GM10266 (cell line): ENCODE measurements around the gene JAKMIP3.

Experiments used
- DNase-seq: peaks from one replicate; pipeline ENCODE4 v3.0.0; 2012; ENCODE audit errors: extremely low spot score
- CTCF ChIP-seq: IDR thresholded peaks from 2 replicates; pipeline ENCODE4 v1.5.1; 2012; ENCODE audit warnings: mild to moderate bottlenecking, low read depth; ENCODE audit not compliant: control insufficient read depth, insufficient read depth; ENCODE audit errors: missing control alignments

The JAKMIP3 gene

GRCh38 chr10:132094581-132095234, 29.0 kb downstream of the JAKMIP3 start:
- DNase-seq: no peak
- no peak for TF ChIP-seq CTCF

DNA sequence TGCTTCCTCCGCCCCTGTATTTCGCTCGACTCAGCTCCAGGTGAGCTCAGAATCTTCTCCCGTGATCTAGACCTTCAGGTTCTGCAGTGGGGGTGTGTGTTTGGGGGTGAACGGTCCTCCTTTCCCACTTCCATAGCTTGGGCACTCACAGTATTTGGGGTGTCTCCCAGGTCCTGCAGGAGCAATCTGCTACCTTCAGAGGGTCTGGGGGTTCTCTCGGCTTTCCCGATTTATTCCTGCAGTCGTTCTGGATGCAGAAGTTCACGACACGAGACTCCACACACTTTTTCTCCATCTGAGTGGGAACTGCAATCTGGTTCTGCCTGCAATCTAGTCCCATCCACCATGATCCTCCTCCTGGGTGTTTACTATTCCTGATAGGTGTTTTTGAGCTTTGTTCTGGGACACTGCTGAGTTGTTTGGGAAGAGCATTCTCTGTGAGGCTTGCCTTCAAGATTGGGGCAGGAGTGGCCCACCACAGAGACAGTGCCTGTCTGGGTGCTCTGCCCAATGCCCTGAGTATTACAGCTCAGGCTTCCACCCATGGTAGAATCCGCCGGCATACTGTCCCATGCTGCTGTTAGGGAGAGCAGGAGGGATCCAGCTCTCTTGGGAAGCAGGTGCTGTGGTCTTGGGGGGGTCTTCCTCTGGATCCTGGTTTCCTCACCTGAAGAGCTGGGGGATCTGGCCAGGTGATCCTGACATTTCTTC, 29.8 kb downstream of the JAKMIP3 start:
- no peak for TF ChIP-seq CTCF
- no peak for DNase-seq

DNA sequence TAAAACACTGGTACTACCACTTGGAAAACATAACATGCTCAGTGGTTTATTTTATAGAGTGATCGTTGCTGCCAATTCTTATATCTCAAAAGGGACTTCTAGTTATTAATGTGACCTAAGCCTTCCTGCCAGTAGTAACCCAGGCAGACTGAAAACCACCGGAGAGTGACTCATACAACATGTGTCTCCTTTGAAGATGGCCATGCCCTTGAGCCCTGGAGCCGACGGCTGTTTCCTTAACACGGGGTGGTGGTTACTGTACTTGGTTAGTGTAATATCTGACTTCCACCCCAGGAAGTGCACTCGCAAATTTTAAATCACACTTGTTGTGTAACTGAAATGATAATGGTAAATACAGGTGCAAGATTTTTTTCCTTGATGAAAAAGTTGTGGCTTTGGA, 30.5 kb downstream of the JAKMIP3 start:
- DNase-seq: no peak
- no peak for TF ChIP-seq CTCF

DNA sequence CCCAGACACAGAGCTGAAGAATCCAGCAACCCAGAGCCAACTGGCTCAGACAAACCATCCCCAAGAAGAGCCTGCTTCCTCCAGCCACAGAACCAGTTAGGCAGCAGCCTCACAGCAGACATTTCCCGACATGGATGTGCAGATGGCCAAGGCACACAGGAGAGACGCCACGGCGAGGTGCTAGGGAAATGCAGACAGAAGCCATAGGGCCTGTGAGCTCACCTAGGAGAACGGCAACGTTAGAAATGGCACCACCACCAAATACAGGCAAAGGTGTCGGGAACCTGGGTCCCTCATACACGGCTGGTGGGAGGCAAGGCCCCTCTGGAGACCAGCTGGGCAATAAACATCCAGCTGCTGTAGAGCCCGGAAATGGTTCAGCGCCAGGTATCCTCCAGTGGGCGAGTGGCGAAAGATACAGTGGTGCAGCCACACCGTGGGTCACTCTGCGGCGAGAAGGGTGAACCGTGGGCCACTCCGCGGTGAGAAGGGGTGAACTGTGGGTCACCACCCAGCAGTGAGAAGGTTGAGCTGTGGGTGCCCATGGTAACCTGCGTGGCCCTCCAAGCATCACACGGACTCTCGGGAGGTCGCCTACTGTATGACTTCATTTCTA, 31.2 kb downstream of the JAKMIP3 start:
- DNase-seq: no peak
- no peak for TF ChIP-seq CTCF

- DNase-seq: no peak
- TF ChIP-seq CTCF: no peak
Measured at GRCh38 chr10:132097609-132098377, 32.0 kb downstream of the JAKMIP3 start.

DNA sequence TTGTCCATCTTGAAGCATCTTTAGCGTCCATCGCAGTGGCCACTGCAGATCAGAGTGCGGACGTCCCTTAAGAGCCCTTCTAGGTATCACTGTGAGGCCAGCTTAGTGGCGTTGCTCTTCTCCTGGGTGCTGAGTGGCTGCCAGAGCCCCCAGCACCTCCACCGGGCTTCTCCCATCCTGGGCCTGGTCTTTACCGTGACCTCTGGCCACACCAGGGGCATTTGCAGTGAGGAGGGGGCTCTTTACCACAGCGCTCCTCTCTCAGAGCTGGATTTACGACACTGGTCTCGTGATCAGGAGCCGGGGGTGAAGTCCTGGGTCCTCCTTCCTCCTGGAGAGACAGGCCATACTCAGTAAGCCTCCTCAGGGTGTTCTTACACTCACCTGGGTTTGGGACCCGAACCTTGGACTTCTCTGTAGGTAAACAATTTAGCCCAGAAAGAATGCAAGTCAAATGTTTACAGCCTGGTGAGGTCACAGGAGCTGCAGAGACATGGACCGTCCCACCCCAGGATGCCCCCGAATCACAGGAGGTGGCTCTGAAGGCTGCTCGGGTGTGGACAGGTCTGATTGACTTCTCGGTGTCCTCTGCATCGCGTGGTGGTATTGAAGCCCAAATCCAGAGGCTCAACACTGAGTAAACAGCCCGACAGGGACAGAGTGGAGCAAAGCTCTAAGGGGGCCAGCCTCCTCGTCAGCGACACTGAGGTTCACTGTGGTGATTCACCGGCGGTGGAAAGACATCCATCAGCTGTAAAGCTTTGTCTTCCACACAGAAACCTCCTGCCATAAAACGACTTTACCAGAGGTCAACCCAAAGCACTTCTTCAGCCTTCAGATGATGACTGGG, 33.0 kb downstream of the JAKMIP3 start:
- DNase-seq: no peak
- TF ChIP-seq CTCF: no peak
